Subcutaneous abdominal adipose tissue (tissue), 5 donors: Measurements from ENCODE around the gene IKBKE.

ENCODE experiments used
- H3K27ac ChIP-seq: one replicate; pipeline ENCODE4 v1.7.0; 2013; ENCODE audit warnings: low read depth, mild to moderate bottlenecking, inconsistent platforms, low read length, moderate library complexity
- H3K27me3 ChIP-seq, 5 donors: one replicate each; pipeline ENCODE4 v1.7.0; 2013; ENCODE audit warnings: low read length in 5 of 5, inconsistent platforms in 1 of 5; ENCODE audit not compliant: control insufficient read depth in 5 of 5, insufficient read depth in 4 of 5
- H3K36me3 ChIP-seq, 5 donors: one replicate each; pipeline ENCODE4 v1.7.0; 2013; ENCODE audit warnings: low read length in 5 of 5; ENCODE audit not compliant: control insufficient read depth in 5 of 5, insufficient read depth in 5 of 5
- H3K4me1 ChIP-seq, 5 donors: one replicate each; pipeline ENCODE4 v1.7.0; 2013; ENCODE audit warnings: low read length in 5 of 5, mild to moderate bottlenecking in 3 of 5, moderate library complexity in 1 of 5; ENCODE audit not compliant: control insufficient read depth in 5 of 5, insufficient read depth in 5 of 5
- H3K4me3 ChIP-seq, 5 donors: one replicate each; pipeline ENCODE4 v1.7.0; 2013; ENCODE audit warnings: low read length in 5 of 5, low read depth in 1 of 5
- H3K9ac ChIP-seq, 5 donors: one replicate each; pipeline ENCODE4 v1.7.0; 2013; ENCODE audit warnings: low read length in 5 of 5, mild to moderate bottlenecking in 4 of 5, moderate library complexity in 3 of 5
- H3K9me3 ChIP-seq, 5 donors: one replicate each; pipeline ENCODE4 v1.7.0; 2013; ENCODE audit warnings: low read length in 5 of 5; ENCODE audit not compliant: control insufficient read depth in 5 of 5
- donor health status: healthy.
- donor health status: healthy.
- donor health status: healthy.
- donor health status: healthy.
- donor health status: healthy.

The IKBKE gene

DNA sequence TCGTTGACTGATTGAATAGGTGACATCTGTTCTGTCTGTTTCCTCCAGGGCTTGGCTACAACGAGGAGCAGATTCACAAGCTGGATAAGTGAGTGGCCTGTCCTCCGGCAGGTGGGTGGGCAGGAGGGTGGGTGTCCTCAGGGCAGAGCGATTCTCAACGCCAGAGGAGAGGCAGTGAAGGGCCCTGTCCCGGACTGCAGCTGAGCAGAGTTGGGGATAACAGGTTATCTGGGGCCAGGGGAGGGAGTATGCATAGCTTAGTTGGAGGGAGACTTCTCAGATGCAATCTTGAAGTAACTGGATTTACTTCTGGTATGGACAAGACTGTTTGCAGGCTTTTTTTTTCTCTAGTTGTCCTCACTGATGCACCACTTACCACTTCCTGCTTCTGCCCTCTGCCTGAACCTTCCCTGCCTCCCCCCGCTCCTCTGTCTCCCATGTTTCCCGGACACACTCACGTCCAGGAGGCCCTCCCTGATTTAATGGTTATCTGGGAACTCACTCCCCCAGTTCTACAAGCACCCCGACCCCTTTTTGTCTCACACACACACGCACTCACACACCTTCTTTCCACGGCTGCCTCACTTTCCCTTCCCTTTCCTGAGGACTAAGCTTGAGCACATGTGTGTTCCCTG, 20.6 kb downstream of the IKBKE start:
- H3K27me3 ChIP-seq = no peaks in the 10 kb centered on the region
- no peaks in the 10 kb centered on the region for H3K9me3 ChIP-seq
- H3K4me3 ChIP-seq = no peak overlapping the region
- H3K4me1 ChIP-seq = peaks cover 10 to 27% (median 14%) of the 10 kb centered on the region in 5 donors
- H3K36me3 ChIP-seq = peaks cover 0 to 34% (median 0%) of the 10 kb centered on the region in 5 donors
- H3K9ac ChIP-seq = no peak overlapping the region
- no peak overlapping the region for H3K27ac ChIP-seq

GRCh38 chr1:206491616-206492015, 21.3 kb downstream of the IKBKE start:
- Histone ChIP-seq H3K4me3 (no peak overlapping the region), H3K4me1 (peaks cover 17 to 35% (median 21%) of the 10 kb centered on the region in 5 donors), H3K9me3 (no peaks in the 10 kb centered on the region), H3K9ac (no peak overlapping the region), H3K36me3 (peaks cover 0 to 32% (median 0%) of the 10 kb centered on the region in 5 donors), H3K27ac (no peak overlapping the region), H3K27me3 (no peaks in the 10 kb centered on the region)

DNA sequence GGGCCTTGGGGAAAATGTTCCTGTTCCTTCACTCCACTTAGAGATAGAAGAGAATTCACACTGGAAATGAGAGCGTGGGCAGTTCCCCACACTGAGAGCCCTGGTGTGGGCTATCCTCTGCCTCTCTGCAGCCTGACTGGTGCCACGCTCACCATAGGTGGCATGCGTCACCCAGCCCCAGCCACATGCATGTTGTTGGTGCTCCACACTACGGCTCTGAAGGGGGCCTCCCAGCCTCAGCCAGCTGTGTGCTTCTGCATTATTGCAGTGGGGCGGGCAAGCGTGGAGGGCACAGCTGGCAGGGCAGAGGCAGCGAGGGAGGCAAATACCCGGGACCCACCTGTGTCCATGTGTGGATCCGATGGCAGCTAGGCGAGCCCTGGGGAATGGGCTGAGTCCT, 22.3 kb downstream of the IKBKE start:
- no peak overlapping the region for H3K27ac ChIP-seq
- peaks cover 18 to 38% (median 31%) of the 10 kb centered on the region in 5 donors for H3K4me1 ChIP-seq
- no peak overlapping the region for H3K4me3 ChIP-seq
- no peaks in the 10 kb centered on the region for H3K27me3 ChIP-seq
- no peaks in the 10 kb centered on the region for H3K9me3 ChIP-seq
- H3K9ac ChIP-seq = no peak overlapping the region
- peaks cover 0 to 32% (median 0%) of the 10 kb centered on the region in 5 donors for H3K36me3 ChIP-seq

DNA sequence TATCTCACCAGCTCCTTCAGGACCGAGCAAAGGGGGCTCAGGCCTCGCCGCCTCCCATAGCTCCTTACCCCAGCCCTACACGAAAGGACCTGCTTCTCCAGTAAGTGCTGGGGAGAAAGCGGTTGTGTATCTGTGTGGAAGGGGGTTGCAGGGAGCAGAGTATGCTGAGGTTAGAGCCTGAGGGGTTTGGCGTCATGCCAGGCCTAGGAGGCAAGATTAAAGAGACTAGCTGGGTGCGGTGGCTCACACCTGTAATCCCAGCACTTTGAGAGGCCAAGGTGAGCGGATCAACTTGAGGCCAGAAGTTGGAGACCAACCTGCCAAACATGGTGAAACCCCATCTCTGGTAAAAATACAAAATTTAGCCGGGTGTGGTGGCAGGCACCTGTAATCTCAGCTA, 23.0 kb downstream of the IKBKE start:
- Histone ChIP-seq H3K27ac (no peak overlapping the region), H3K27me3 (no peaks in the 10 kb centered on the region), H3K36me3 (peaks cover 0 to 26% (median 0%) of the 10 kb centered on the region in 5 donors), H3K9me3 (no peaks in the 10 kb centered on the region), H3K4me1 (peaks cover 18 to 40% (median 32%) of the 10 kb centered on the region in 5 donors), H3K9ac (no peak overlapping the region), H3K4me3 (no peak overlapping the region)

GRCh38 chr1:206495011-206495461, 24.8 kb downstream of the IKBKE start:
- Histone ChIP-seq H3K4me3 (no peak overlapping the region), H3K27ac (peak overlapping the region; percentile 45), H3K27me3 (no peaks in the 10 kb centered on the region), H3K4me1 (peaks cover 18 to 41% (median 33%) of the 10 kb centered on the region in 5 donors), H3K9me3 (no peaks in the 10 kb centered on the region), H3K9ac (no peak overlapping the region), H3K36me3 (peaks cover 0 to 26% (median 0%) of the 10 kb centered on the region in 5 donors)

GRCh38 chr1:206495493-206496046, 25.3 kb downstream of the IKBKE start:
- Histone ChIP-seq H3K9me3 (no peaks in the 10 kb centered on the region), H3K9ac (no peak overlapping the region), H3K27ac (peak overlapping the region; percentile 45), H3K27me3 (no peaks in the 10 kb centered on the region), H3K4me1 (peaks cover 18 to 37% (median 32%) of the 10 kb centered on the region in 5 donors), H3K4me3 (no peak overlapping the region), H3K36me3 (peaks cover 0 to 26% (median 0%) of the 10 kb centered on the region in 5 donors)

DNA sequence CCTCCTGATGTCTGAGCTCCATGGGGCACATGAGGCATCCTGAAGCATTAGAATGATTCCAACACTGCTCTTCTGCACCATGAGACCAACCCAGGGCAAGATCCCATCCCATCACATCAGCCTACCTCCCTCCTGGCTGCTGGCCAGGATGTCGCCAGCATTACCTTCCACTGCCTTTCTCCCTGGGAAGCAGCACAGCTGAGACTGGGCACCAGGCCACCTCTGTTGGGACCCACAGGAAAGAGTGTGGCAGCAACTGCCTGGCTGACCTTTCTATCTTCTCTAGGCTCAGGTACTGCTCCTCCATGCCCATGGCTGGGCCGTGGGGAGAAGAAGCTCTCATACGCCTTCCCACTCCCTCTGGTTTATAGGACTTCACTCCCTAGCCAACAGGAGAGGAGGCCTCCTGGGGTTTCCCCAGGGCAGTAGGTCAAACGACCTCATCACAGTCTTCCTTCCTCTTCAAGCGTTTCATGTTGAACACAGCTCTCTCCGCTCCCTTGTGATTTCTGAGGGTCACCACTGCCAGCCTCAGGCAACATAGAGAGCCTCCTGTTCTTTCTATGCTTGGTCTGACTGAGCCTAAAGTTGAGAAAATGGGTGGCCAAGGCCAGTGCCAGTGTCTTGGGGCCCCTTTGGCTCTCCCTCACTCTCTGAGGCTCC, 26.0 kb downstream of the IKBKE start:
- Histone ChIP-seq H3K9me3 (no peaks in the 10 kb centered on the region), H3K27ac (peak overlapping the region; percentile 45), H3K9ac (no peak overlapping the region), H3K4me3 (peak overlapping the region in 1 of 5 donors; percentile 19), H3K4me1 (peaks cover 18 to 39% (median 36%) of the 10 kb centered on the region in 5 donors), H3K27me3 (no peaks in the 10 kb centered on the region), H3K36me3 (peaks cover 0 to 24% (median 0%) of the 10 kb centered on the region in 5 donors)

GRCh38 chr1:206497363-206497762, 27.1 kb downstream of the IKBKE start:
- H3K27ac ChIP-seq = peak overlapping the region; percentile 34
- H3K9ac ChIP-seq = no peak overlapping the region
- no peaks in the 10 kb centered on the region for H3K9me3 ChIP-seq
- no peak overlapping the region for H3K4me3 ChIP-seq
- no peaks in the 10 kb centered on the region for H3K27me3 ChIP-seq
- H3K4me1 ChIP-seq = peaks cover 15 to 48% (median 46%) of the 10 kb centered on the region in 5 donors
- peaks cover 0 to 14% (median 0%) of the 10 kb centered on the region in 5 donors for H3K36me3 ChIP-seq

DNA sequence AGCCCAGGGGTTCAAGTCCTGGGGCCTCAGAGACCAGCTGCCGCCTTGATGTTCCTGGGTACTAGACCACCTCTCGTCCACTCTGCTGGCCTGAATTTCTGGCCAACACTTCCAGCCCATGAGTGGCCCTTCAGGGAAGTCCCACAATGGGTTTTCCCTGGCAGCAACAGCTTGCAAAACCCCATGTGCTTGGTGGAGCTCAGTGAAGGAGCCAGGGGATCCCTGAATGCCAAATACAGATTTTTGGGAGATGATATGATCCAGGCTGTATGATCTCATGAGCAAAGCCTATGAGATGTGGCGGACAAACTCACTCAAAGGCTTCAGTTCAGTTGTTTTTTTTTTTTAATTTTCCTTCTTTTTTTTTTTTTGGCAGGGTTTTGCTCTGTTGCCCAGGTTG, 27.5 kb downstream of the IKBKE start:
- Histone ChIP-seq H3K9ac (no peak overlapping the region), H3K27ac (peak overlapping the region; percentile 34), H3K27me3 (no peaks in the 10 kb centered on the region), H3K36me3 (peaks cover 0 to 10% (median 0%) of the 10 kb centered on the region in 5 donors), H3K4me3 (no peak overlapping the region), H3K4me1 (peaks cover 15 to 48% (median 46%) of the 10 kb centered on the region in 5 donors), H3K9me3 (no peaks in the 10 kb centered on the region)

GRCh38 chr1:206498685-206499084, 28.4 kb downstream of the IKBKE start:
- Histone ChIP-seq H3K27ac (peak overlapping the region; percentile 34), H3K36me3 (peaks cover 0 to 4% (median 0%) of the 10 kb centered on the region in 5 donors)

More at GRCh38 chr1:206498685-206499084, 28.4 kb downstream of the IKBKE start:
- Histone ChIP-seq H3K27me3 (no peaks in the 10 kb centered on the region), H3K9ac (no peak overlapping the region), H3K4me3 (no peak overlapping the region), H3K4me1 (peaks cover 15 to 55% (median 52%) of the 10 kb centered on the region in 5 donors), H3K9me3 (no peaks in the 10 kb centered on the region)
